ENCODE measurements around the gene CDK16.

The CDK16 gene

GRCh38 chrX:47218280-47218919, at the start of gene CDK16:
Gene CDK16, plus strand, starts transcription at chrX:47218681. Its CDS starts 4,877 bp downstream, at chrX:47223558.
- DNase-seq, result peak; percentile 89

GRCh38 chrX:47169273-47169672, 49.2 kb upstream of the CDK16 start:
- peak; percentile 44 for DNase-seq

- DNase-seq, result peak; percentile 44
Observed at GRCh38 chrX:47169726-47170515, 48.6 kb upstream of the CDK16 start.

GRCh38 chrX:47170861-47171692, 47.4 kb upstream of the CDK16 start:
- DNase-seq, result peak; percentile 16

DNA sequence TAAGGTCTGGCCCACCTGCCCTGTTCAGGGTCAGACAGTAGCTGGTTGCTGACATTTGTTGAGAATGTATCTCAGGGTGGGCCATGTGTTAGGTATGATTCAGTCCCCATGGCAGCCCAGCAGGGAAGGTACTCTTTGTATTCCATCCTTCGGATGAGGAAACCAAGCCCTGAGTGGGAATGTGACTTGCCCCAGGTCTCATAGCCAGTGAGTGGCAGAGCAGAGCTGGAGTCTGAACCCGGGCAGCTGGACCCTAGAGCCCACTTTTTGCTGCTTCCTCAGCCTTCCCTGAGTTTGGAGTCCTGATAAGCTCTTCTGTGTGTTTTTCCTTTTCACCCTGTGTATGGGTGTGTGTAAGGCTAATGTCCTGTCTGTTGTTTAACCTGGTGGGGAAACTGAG, 46.5 kb upstream of the CDK16 start:
- peak; percentile 22 for DNase-seq

- DNase-seq, result peak; percentile 34
Observed at GRCh38 chrX:47172549-47172948, 45.9 kb upstream of the CDK16 start.

DNA sequence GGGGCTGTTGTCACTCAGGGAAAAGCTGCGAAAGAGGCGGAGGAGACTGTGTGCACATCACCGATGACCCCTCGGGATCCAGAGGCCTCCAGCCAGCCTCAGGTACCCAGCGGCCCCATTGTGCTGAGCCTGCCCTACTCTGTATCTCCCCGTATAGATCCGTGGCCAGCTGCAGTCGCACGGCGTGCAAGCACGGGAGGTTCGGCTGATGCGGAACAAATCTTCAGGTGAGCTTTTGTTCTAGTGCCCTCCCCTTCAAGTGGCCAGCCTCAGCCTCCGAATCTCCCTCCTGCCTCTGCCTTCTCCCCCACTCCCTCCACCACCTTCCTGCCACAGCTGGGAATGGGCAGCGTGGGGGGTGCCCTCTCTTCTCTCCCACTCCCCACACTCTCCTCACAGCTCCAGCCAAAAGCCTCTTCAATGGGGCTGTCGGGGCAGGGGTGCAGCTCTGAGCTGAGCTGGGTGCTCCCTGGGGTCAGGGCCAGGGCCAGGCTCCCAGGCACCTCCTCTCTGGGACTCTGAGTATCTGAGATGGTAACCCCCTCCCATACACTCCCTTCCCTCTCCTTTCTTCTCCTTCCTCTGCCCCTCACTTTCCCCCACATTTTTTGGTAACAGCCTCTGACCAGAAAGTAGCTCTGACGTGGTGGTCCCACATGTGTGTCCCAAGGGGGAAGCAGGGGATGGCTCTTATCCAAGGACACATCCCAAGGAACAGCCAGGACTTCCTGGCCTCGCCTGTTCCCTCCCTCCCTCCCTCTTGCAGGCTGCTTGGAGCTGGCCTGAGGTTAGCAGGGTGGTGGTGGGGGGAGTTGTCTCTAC, 45.3 kb upstream of the CDK16 start:
- peak; percentile 25 for DNase-seq

GRCh38 chrX:47174376-47174775, 44.1 kb upstream of the CDK16 start:
- peak; percentile 21 for DNase-seq

DNA sequence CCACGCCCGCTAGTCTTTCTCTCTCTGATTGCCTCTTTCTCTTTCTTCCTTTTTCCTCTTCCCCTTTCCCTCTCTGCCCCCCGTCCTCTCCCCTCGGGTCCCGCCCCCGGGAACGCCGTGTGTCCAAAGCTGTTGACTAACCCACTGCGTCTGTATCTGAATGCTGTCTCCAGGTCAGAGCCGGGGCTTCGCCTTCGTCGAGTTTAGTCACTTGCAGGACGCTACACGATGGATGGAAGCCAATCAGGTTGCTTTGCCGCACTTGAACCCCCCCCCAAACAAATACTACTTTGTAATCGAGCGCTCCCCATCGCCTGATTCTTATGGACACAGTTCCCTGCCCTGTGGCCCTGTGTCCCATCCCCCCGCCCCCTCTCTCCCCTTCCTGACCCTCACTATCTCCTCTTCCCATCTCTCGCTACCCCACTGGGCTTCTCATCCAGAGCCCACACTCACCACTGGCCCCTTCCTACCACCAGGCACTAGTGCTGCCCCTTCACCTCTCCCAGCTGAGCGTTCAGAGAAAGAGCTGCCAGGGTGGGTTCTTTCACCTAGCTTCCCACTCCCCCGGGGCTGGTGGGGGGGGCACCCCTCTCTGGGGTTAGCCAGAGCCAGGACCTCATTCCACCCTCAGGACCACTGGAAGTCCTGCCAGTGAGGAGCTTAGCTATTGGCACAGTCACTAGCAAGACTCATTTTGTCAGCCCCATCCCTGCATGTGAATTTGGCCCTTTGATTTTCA, 43.5 kb upstream of the CDK16 start:
- peak; percentile 13 for DNase-seq

GRCh38 chrX:47175588-47175980, 42.9 kb upstream of the CDK16 start:
- peak; percentile 19 for DNase-seq

DNA sequence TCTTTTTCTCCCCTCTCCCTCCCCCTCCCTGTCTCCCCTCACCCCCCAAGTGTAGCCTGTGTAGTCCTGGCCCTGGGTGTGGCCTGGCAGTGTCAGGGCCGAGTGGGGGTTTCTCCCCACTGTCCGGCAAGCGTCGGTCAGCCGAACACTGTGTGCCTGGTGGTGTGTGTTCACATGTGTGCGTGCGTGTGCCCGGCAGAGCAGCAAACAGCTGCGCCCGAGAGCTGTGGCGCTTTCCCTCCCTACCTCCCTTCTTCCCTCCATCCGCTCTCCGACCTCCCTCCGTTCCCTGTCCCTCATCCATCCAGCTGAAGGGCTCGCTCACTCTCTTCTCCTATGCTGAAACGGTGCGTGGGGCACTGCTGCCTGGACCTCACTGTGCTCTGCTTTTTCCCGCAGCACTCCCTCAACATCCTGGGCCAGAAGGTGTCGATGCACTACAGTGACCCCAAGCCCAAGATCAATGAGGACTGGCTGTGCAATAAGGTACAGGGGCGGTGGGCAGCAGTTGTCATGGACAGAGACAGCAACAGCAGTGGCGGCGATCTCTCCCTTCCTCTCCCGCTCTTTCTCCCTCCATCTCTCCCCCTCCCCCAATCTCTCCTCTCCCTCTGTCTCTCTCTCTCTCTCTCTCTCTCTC, 42.3 kb upstream of the CDK16 start:
- peak; percentile 17 for DNase-seq

- DNase-seq, result peak; percentile 3
Observed at GRCh38 chrX:47177079-47177478, 41.4 kb upstream of the CDK16 start.

GRCh38 chrX:47178337-47178736, 40.1 kb upstream of the CDK16 start:
- DNase-seq, result peak; percentile 1

DNA sequence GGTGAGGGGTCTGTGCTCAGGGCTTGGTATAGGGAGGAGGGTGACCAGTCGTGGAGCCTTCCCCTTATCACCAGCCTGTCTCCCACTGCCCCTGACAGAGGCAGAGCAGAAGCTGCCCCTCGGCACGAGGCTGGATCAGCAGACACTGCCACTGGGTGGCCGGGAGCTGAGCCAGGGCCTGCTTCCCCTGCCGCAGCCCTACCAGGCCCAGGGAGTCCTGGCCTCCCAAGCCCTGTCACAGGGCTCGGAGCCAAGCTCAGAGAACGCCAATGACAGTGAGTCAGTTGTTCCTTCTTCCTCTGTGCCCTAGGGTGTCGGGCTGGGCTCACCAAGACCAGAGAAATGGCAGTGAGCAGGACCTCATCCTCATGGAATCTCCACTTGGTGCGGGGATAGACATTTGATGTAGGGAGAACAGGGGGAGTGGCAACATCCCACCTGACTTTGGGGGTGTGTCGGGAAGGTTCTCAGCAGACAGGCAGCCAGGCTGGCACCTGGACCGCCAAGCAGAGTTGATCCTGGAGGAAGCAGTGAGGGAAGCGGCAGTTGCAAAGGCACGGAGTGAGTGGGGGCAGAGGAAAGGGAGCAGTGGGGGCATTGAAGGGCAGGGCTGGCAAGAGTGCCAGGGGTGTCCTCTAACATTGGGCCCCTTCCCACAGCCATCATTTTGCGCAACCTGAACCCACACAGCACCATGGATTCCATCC, 39.1 kb upstream of the CDK16 start:
- DNase-seq, result peak; percentile 25

DNA sequence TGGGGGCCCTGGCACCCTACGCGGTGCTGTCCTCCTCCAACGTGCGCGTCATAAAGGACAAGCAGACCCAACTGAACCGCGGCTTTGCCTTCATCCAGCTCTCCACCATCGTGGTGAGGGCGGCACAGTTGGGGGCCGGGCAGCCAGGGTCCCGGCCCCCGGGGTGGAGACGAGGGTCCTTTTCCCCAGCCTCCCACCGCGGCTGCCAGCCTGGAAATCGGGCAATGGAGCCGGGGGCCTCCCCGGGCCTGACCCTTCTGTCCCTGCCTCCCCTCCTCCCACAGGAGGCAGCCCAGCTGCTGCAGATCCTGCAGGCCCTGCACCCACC, 38.6 kb upstream of the CDK16 start:
- DNase-seq, result peak; percentile 19

DNA sequence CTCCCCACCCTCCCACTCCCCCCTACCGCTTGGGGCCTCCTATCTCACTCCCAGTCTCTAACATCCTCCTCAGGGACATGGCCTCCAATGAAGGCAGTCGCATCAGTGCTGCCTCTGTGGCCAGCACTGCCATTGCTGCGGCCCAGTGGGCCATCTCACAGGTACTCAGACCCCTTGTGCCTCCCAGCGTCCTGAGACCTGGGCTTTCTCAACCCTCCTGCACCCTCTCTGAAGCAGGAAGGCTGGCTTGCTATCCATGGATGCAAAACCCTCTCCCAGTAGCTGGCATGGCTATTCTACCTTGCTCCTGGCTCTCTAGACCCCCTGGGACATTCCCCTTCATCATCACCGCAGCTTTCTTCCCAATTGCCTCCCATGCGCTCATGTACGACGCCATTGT, 38.1 kb upstream of the CDK16 start:
- DNase-seq, result peak; percentile 21

GRCh38 chrX:47181301-47181700, 37.2 kb upstream of the CDK16 start:
- DNase-seq, result no peak

DNA sequence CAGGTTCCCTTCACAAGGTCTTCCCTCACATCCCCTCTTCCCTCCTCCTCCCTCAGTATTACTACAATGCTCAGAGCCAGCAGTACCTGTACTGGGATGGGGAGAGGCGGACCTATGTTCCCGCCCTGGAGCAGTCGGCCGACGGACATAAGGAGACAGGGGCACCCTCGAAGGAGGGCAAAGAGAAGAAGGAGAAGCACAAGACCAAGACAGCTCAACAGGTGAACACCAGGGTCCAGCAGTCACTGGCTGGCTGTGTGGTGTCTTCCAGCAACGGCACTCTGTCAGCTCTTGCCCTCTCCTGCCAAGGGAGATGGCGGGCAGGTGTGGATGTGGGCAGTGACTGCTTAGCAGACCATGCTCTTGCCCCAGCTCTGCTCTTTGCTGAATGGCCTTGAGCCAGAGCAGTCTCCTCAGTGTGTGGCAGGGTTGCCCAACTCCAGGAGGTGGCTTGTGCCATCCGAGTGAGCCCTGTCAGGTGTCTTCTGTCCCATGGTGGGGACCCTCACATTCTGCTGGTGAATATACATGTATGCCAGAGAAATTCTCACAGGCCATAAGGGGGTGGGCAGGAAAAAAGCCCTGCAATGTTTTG, 36.3 kb upstream of the CDK16 start:
- peak; percentile 8 for DNase-seq

DNA sequence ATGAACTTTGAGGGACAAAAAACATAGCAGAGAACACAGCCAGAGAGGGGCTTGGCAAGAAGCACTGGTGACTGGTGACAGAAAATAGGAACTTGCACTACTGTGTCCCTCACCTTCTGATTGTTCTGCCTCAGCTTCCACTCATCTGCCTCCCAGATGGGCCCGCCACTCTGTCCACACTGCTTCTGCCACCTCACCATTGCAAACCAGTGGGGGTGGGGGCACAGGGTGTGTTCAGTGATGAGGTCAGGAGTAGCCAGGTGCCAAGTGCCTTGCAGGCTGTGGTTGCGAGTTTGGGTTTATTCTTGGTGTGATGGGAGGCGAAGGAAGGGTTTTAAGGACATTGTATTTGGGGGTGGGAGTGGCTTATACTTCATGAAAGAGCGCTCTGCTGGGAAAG, 34.0 kb upstream of the CDK16 start:
- DNase-seq, result peak; percentile 13

GRCh38 chrX:47185241-47185640, 33.2 kb upstream of the CDK16 start:
- DNase-seq, result peak; percentile 24
